ENCODE measurements around the gene MED4.
A peak's percentile ranks its signal among the peaks of the same experiment; 100 is the strongest.
"Not testable (repeated sequence)": the region's sequence is repeated elsewhere in the genome, so short reads cannot be mapped to it uniquely, and the experiment has no call there.

MED4 gene

DNA sequence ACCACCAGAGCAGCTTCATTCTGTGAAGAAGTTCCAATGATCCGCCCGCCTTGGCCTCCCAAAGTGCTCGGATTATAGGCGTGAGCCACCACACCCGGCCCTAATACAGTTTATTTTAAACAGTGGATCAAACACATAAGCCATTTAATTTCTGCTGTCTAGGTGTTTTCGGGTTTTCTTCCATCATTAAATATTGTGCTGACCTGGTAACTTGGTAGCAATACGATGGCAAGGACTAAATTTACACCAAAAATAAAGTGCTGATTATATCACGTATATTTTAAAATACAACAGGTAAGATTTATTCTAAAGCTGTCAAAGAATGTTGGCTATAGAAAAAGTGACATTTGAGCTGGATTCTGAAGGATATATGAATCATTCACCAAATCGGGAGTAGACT, 1.3 kb downstream of the MED4 start:
- DNase-seq = no peak

DNA sequence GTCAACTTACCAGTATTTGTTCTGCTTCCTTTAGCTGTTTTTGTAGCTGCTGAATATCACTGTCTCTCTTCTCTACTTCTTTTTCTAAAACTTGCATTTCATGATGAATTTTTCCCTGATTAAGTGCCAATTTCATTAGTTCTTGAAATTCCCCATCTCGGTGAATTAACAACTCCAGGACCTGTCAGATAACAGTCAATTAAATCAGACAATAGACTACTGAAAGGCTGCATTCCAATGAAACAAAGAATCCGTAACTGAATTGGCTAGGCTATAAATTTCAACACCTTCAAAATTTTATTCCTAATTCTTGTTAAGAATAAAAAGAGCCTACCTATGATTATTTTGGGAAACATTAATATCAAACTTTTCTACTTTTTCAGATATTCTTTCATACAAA, 8.6 kb downstream of the MED4 start:
- no peak for DNase-seq

DNA sequence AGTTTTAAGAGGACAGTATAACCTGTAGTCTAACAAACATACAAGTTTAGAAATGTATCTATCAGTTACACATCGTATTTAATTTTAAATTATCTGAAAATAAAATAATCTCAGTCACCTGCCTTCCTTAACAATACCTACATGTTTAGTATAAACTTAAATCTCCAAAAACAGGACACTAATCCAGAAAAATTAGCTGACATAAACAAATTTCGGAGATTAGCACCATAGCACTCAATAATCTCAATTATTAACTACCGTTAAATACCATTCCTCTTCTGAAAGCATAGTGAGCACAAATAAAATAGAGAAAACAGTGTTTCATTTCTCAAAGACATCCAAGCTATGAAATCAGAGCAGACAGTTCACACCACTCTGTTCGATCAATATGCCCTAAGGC, 13.2 kb downstream of the MED4 start:
- DNase-seq = no peak

DNA sequence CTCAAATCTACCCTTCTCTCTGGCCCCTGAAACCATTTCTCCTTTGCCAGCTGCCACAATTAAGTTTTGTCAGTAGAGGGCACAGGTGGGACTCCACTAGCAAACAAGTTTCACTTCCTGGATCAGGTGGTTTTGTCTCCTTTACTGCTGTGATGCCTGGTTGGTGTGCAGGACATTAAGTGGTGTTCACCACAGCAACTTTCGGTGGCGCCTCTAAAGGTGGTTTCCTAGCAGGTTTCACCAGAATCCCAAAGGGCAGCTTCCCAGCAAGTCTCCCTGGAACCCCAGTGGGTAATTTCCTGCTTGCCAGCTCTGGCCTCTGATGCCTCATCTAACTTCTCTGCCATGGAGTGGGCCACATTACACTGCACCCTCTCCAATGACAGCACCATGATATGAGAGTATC, 16.6 kb downstream of the MED4 start:
- no peak for DNase-seq

DNA sequence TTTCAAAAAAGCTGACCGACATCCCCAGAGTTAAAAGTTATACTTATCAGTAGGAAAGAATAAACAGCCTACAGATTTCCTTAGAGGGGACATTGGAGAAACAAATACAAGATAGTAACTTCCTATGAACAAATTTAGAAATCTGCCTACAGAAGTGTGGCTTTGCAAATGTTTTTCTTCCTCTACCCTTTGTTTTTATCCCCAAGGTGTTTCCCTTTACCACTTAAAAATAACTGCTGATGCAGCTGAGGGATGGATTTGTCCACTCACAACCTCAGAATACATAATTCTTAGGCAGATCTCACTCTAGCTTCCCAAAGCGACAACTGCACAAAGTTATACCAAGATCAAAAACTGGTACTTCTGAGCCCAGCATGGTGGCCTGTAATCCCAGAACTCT, 20.9 kb downstream of the MED4 start:
- no peak for DNase-seq

DNA sequence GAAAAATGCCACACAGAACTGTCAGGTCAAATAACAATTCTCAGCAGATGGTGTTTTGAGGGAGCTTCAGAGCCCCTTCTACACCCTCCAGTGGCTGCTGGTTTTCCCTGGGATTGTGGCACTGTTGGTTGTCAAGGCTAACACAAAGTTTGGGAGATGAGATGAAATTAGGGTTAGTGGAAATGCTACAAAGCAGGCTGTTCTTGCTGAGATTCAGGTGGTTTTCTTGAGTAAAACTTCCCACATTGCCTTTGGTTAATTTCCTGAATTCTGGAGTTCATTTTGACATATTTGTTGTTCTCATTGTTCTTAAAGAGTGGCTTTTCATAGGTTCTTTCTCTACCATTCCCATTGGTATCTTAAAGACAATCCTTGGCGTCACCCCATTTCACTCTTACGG, 22.1 kb downstream of the MED4 start:
- no peak for DNase-seq

DNA sequence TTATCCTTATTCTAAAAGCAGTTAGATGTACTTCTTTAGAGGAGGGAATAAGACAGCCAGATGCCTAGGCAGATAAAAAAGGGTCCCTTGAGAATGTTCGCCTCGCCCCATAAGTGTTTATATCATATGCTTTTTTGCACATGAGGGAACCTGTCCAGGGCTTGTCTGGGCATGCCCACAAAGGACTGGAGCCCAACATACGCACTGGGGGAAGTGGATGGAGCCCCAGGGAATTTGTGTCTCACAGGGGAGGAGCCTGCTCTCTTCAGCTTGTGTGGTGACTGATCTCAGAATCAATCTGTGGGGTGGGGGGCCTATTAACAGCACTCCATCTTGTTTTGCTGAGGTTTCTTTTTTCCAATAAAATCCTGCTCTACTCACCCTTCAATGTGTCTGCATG, 22.6 kb downstream of the MED4 start:
- no peak for DNase-seq

DNA sequence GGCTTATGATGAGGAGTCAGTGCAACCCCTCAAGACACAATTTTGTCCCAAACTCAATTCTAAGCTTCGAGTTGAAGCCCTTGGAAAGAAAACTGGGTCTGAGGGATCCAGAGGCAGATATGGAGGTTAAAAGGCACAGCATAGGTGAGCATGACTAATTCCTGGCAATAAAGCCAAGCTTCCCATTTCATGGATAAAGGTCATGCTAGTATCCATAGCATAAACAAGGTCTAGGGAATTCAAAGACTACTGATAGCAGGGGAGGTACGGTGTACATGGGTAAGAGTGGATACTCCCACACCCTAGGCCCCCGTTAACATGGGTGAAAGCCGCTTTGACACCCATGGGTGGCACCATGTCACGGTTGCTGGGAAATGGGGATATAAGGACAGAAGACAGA, 24.0 kb downstream of the MED4 start:
- DNase-seq = no peak

DNA sequence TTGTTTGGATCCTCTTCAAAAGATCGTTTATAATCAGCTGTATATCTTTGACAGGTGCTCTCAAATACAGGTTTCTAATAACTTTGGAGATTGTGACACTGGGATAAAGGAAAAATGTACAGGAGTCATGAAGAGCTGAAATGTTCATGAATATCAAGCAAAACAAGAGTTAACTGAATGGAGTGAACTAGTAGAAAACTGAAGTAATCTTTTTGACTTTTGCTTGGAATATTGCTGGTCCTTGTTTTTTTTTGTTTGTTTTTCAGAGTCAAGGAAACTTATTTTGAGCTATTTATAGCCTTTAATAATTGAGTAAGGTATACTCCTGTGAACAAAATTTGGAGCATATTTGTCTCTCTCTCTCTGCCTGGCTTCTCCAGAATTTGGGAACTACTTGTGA, 25.3 kb downstream of the MED4 start:
- DNase-seq = no peak

DNA sequence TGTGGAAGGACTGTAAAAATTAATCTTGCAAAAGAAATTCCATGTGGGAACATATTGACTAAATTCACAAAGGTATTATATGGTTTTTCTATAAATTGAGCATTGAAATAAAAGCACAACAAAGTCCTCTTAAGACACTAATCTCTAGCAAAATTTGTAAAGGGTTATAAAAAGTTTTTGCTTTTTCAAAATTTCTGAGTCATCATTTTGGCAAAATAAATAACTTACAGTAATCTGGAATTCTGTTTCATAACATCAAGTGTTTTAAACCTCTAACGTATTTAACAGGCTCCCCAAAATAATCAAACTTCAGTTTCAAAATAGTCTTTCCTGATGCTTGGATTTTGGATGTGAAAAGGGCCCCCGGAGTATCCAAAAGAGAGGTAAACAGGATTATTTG, 26.0 kb downstream of the MED4 start:
- DNase-seq = no peak

DNA sequence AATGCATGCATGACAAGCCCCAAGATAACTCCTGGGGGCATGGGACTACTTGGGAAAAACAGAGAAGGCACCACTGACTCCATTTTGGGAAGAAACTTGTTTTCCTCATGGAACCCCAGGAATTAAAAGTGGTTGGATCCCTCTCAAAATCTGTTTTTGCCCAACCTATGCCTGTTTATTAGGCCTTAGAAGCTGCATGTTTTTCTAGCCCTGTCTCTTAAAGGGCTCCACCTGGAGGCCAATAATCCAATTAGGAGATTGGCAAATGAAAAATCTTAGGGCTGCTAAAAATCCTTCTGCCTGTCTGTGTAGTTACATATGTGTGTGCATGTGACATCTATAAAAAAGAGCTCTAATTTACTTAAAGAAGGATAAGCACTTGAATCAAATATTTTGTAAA, 26.9 kb downstream of the MED4 start:
- DNase-seq = no peak

DNA sequence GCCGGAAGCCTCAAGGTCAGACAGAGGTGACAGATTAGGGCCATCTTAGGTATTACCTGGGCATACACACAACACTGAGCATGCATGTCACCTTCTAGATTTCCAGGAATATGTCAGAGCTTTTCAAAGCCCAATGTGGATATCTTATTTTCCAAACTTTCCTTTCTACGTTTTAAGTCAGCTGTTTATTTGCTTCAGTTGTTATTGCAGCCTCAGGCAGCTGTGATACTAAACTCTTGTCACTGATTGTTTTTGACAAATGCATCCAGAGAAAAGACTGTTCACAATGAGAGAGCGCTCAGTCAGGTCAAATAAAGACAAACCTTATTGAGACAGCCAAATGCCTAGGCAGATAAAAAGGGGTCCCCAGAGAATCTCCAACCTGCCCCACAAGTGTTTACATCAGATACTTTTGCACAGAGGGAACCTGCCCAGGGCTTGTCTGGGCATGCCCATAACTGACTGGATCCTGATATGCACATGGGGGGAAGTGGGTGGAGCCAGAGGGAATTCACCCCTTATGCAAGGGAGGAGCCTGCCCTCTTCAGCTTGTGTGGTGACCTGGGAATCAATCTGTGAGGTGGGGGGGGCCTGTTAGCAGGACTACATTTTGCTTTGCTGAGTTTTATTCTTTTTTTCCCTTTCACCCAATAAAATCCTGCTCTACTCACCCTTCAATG, 28.5 kb downstream of the MED4 start:
- no peak for DNase-seq

DNA sequence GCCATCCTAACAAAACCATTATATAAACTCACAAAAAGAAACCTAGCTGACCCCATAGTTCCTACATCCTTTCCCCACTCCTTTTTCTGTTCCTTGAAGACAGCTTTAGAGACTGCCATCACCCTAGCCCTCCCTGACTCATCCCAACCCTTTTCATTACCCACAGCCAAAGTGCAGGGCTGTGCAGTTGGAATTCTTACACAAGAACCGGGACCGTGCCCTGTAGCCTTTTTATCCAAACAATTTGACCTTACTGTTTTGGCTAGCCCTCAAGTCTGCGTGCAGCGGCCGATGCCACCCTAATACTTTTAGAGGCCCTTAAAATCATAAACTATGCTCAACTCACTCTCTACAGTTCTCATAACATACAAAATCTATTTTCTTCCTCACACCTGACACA, 35.0 kb downstream of the MED4 start:
- DNase-seq = not testable (repeated sequence)

DNA sequence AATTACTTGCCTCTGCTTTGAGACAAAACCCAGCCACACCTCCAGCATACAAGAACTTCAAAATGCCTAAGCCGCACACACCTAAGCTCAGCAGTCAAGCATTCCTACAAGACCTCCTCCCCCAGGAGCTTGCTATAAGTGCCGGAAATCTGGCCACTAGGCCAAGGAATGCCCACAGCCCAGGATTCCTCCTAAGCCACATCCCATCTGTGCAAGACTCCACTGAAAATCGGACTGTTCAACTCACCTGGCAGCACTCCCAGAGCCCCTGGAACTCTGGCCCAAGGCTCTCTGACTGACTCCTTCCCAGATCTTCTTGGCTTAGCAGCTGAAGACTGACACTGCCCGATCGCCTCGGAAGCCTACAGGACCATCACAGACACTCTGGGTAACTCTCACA, 36.4 kb downstream of the MED4 start:
- not testable (repeated sequence) for DNase-seq

DNA sequence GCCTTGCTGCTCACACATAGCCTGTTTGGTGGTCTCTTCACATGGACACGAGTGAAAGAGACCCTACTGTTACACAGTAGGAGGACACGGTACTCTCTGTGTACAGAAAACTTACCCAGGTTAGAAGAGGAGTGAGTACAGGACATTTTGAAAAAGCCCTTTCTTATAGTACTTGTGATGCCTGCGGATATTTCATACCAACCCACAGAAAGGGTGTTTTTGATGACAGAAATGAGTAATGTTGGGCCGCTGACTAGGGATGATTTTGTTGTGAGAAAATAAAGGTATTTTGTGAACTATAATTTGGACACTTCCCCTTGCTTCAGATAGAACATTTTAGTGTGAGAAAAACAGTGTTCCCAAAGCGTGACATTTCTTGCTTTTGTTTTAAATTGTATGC, 39.2 kb downstream of the MED4 start:
- no peak for DNase-seq

DNA sequence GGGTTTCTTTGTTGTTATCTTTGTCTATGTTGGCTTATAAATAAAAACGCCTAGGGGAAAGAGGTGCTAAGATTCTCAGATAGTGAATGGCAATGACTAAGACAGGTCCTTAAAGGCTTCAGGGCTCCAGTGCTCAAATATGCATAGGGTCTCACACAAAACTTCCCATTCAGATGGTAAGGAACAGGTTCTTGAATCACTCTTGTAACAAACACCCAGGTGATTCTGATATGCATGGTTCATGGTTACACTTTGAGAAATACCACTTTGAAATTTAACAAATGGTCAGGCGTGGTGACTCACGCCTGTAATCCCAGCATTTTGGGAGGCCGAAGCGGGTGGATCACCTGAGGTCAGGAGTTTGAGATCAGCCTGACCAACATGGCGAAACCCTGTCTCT, 40.3 kb downstream of the MED4 start:
- no peak for DNase-seq

DNA sequence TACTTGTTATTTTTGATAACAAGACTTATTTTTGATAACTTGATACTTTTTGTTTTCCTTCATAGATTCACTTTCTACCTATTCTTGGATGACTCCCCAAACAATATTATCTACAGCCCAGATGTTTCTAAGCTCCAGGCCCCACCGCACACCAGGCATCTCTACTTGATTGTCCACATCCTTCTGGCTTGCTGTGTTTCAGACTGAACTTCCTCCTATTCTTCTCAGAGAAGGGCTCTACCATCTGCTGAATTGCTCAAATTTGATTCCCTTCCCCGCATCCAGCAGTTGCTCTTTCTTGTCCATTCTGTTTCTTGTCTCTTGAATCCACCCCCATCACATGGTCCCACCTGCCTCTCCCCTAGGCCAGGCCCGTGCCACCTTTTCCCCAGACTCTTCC, 44.4 kb downstream of the MED4 start:
- DNase-seq = no peak

DNA sequence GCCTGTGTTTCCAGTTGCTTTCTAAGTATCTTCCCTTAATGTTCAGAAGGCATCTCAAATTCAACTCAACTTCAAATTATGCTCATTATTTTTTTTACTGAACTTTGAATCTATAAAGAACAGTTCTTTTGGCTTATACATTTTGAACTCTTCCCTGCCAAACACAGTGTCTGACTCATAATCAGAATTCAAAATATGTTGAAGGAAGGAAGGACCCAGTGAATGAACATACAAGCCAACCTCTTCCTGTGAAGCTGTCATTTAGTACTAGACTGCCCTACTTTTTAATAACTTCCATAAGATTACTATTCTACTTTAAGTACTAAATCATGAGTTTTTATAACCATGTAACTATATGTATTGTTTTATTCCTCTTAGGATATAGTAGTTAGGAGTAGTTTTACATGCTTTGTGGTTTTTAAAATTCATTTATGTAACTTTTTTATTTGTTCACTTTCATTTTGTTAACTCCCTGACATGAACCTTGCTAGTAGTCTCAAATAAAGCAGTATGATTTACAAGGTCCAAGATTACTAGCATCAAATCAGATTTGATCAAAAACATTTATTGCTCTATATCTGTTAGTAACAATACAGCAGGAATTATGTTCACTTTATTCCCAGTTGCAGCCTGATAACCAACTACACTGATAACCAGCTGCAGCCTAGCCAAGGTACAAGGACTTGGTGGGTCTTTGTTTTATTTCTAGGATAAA, 51.0 kb downstream of the MED4 start:
- DNase-seq = no peak

DNA sequence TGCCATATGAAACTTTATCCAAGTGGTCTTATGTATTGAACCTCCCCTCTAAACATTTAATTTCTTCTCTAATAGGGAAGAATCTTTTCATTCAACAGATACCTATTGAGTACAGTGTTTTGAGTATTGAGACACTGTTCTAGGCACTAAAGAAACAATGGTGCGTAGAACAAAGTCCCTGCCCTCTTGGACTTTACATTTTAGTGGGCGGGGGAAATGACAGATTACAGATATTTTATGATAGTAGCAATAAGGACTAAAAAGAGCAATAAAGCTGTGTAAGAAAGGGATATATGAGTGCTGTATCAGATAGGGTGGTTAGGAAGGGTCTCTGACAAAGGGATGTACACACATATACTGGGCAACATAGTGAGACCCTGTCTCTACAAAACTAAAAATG, 52.0 kb downstream of the MED4 start:
- DNase-seq = no peak

DNA sequence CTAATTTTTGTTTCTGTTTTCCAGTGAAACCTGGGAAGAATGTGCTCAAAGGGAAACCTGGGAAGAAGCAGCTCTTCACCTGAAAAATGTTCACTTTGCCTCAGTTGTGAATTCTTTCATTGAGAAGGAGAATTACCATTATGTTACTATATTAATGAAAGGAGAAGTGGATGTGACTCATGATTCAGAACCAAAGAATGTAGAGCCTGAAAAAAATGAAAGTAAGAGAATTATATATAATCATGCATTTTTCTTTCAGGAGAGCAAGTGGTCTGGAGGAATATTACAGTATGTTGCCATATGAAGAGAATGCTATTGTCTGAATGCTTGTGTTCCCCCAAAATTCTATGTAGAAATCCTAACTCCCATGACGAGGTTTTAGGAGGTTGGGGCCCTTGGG, 54.0 kb downstream of the MED4 start:
- no peak for DNase-seq

DNA sequence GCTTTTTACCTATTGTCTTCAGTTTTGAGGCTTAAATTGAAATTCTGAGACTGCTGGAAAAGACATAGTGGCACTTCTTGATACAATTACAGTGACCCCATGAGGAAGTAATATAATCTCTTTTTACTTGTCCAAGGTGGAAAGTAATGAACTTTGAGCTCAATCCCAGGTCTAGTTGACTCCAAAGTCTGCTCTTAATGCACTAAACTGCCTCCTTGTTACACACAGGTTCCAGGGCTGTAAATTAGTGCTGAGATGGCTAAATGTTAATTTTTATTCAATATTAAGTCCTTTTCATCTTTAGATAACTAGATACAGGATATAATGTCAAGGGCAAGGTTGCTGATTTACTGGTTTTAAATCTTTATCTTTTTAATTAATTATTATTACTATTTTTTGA, 54.9 kb downstream of the MED4 start:
- no peak for DNase-seq

DNA sequence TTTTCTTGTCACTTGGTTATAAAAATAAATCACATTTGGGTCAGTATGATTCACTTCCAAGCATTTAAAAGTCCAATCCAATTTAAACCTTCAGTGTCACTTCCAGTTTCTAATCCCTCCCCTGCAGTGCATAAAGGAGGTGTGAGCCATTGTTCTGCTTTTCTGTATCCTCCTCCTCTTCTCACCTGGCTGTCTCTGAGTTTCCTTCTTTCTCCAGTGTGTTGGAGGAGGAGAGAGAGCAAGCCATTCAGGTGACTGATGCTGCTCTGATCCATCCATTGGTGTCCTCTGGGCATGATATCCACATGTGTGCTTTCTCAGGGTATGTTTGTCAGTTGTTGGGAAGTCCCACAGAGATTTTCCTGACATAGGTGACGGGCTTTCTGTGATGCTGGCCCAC, 56.1 kb downstream of the MED4 start:
- DNase-seq = no peak

DNA sequence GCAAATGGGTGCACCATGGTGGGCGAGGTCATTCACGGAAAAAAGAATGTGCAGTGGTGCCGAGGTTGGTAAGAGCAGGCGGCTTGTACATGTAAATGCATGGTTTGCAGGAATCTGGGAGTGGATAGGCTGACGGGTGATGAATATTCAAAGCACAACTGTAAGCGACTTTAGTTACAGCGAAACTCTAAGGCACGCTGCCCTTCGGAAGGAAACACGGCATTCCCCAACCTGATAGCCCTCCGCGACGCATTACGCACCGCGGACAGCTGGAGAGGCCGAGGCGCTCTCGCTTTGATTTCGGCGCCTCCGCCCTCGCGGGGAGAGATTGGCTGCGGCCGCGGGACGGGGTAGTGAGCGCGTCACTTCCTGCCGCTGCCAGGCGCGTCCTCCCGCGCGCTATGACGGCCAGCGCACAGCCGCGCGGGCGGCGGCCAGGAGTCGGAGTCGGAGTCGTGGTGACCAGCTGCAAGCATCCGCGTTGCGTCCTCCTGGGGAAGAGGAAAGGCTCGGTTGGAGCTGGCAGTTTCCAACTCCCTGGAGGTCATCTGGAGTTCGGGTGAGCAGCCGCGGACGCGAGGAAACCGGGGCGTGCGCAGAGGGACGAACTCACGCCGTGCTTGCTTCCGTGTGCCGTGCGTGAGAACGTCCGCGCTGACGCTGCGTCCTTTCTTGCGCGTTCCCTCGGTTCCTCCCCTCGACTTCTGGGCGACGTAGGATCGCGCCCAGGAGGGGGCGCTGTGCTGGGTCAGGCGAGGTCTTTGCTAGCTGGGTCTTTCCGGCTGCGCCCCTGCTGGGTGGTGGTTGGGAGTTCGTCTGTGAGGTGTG, 57.3 kb downstream of the MED4 start, which contains the start of gene NUDT15:
NUDT15 (plus strand) TSS at position 381 of the 828 bp plus-strand sequence; CDS start at position 402, 21 bp downstream.
- peak; percentile 93 for DNase-seq

DNA sequence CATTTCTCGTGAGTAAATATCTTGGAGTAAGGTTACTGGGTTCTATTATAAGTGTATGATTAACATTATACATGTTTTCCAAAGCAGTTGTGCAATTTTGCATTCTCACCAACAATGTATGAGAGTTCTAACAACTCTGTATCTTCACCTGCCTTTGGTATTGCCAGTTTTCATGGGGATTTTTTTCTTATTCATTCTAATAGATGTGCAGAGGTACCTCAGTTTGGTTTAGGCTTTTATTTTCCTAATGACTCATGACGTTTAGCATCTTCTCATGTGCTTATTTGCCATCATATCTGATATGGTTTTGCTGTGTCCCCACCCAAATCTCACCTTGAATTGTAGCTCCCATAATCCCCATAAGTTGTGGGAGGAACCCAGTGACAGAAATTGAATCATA, 65.0 kb downstream of the MED4 start:
- DNase-seq = no peak

All from NCI-H1092 treated with DMSO at 0.1 percent for 48 hours (cell line).